Gastrocnemius medialis (tissue), 4 donors: ENCODE data around the gene SNX12.

Experiments used
- CTCF ChIP-seq, 5 experiments: fragments of 450-650 bp in 3 of 5; fragments of 200-600 bp in 2 of 5; sonication (generic) in 2 of 5; IDR thresholded peaks in 4 of 5; conservative IDR thresholded peaks in 1 of 5; 1 replicate in 4 of 5; 2 replicates in 1 of 5; pipeline ENCODE4 v1.5.1; 2016 to 2019; ENCODE audit warnings: antibody characterized with exemption in 5 of 5, mild to moderate bottlenecking in 3 of 5, moderate library complexity in 3 of 5
- POLR2A ChIP-seq, 2 donors: fragments of 450-650 bp; IDR thresholded peaks; one replicate each; pipeline ENCODE4 v1.6.1; 2017; ENCODE audit warnings: antibody characterized with exemption in 2 of 2, mild to moderate bottlenecking in 2 of 2, moderate library complexity in 2 of 2

GRCh38 chrX:71117358-71117757, 49.2 kb upstream of the SNX12 start:
- TF ChIP-seq CTCF (IDR thresholded peaks at IDR 0.05 in 4 of 5, conservative IDR thresholded peaks at IDR 0.05 in 1 of 5) (no peak), POLR2A (IDR thresholded peaks at IDR 0.05) (no peak)
